ENCODE measurements around the gene MSI2.

- TF ChIP-seq CTCF (IDR thresholded peaks at IDR 0.05) (no peak), POLR2A (IDR thresholded peaks at IDR 0.05) (no peak)
These were observed 167.2 kb downstream of the MSI2 start for GRCh38 chr17:57423541-57423940.

Data from right lobe of liver (tissue), 4 donors.